ENCODE measurements around the gene RBPMS2. TPM values are rescaled to one million over a fixed set of nuclear protein-coding genes. Genes with fewer than 3 reads are reported as not detected.
A peak's percentile ranks its signal among the peaks of the same experiment; 100 is the strongest.

The RBPMS2 gene
- total and polyA plus RNA-seq, 7 donors: 1.6 to 3.6 (median 2.0) TPM

- DNase-seq (no peak), ATAC-seq (no peak)
- intact Hi-C loops (cut with DNase I): no loop called here
- Histone ChIP-seq H3K27ac (no peak overlapping the region), H3K27me3 (ENCODE audit: insufficient read depth in 3 of 3, low read length in 2 of 3) (no peaks in the 10 kb centered on the region), H3K4me1 (no peaks in the 10 kb centered on the region), H3K36me3 (ENCODE audit: insufficient read depth in 1 of 2, low read depth in 1 of 2) (no peaks in the 10 kb centered on the region), H3K9me3 (no peaks in the 10 kb centered on the region), H3K4me3 (no peak overlapping the region)
- 69 to 75% (median 73%) methylated on average over 6 of the region's 6 CpGs for whole genome bisulfite sequencing, 3 donors
- TF ChIP-seq CTCF (IDR thresholded peaks at IDR 0.05): no peak
These were observed 37.7 kb upstream of the RBPMS2 start for GRCh38 chr15:64813075-64813474.

GRCh38 chr15:64810497-64811326, 35.3 kb upstream of the RBPMS2 start:
- H3K36me3 ChIP-seq (ENCODE audit: insufficient read depth in 1 of 2, low read depth in 1 of 2): no peaks in the 10 kb centered on the region
- no peaks in the 10 kb centered on the region for H3K27me3 ChIP-seq (ENCODE audit: insufficient read depth in 3 of 3, low read length in 2 of 3)
- 71 to 80% (median 75%) methylated on average over 6 of the region's 6 CpGs for WGBS, 3 donors
- no peaks in the 10 kb centered on the region for H3K4me1 ChIP-seq
- DNase-seq (no peak), ATAC-seq (no peak)
- no peaks in the 10 kb centered on the region for H3K9me3 ChIP-seq
- no peak overlapping the region for H3K27ac ChIP-seq
- H3K4me3 ChIP-seq: no peak overlapping the region
- intact Hi-C loops (cut with DNase I): loop anchor here (1.0 kb wide), 1 partner anchor 79 kb away; no protein-coding TSS in a partner anchor
- TF ChIP-seq CTCF (IDR thresholded peaks at IDR 0.05): no peak

- Histone ChIP-seq H3K4me1 (no peaks in the 10 kb centered on the region), H3K27ac (no peak overlapping the region), H3K9me3 (no peaks in the 10 kb centered on the region), H3K27me3 (ENCODE audit: insufficient read depth in 3 of 3, low read length in 2 of 3) (no peaks in the 10 kb centered on the region), H3K4me3 (no peak overlapping the region), H3K36me3 (ENCODE audit: insufficient read depth in 1 of 2, low read depth in 1 of 2) (no peaks in the 10 kb centered on the region)
- ATAC-seq (peak; percentile 85 to 96 (median 88)), DNase-seq (peak; percentile 81 to 87)
- 33 to 37% (median 36%) methylated on average over 14 of the region's 14 CpGs for WGBS, 3 donors
- intact Hi-C loops (cut with DNase I): loop anchor here (1.0 to 5.0 kb wide), 3 partner anchors 79 to 128 kb away; no protein-coding TSS in a partner anchor
- peak; percentile 86 for TF ChIP-seq CTCF (IDR thresholded peaks at IDR 0.05)
These were observed 34.5 kb upstream of the RBPMS2 start for GRCh38 chr15:64809649-64810496.

GRCh38 chr15:64808785-64809453, 33.5 kb upstream of the RBPMS2 start:
- ATAC-seq (no peak), DNase-seq (no peak)
- no peak overlapping the region for H3K27ac ChIP-seq
- no peaks in the 10 kb centered on the region for H3K9me3 ChIP-seq
- H3K4me3 ChIP-seq: no peak overlapping the region
- WGBS, 3 donors: 66 to 72% (median 72%) methylated on average over 10 of the region's 10 CpGs
- no peaks in the 10 kb centered on the region for H3K4me1 ChIP-seq
- H3K27me3 ChIP-seq (ENCODE audit: insufficient read depth in 3 of 3, low read length in 2 of 3): no peaks in the 10 kb centered on the region
- H3K36me3 ChIP-seq (ENCODE audit: insufficient read depth in 1 of 2, low read depth in 1 of 2): no peaks in the 10 kb centered on the region
- intact Hi-C loops (cut with DNase I): loop anchor here (5.0 kb wide), 2 partner anchors 122 to 127 kb away; no protein-coding TSS in a partner anchor
- no peak for TF ChIP-seq CTCF (IDR thresholded peaks at IDR 0.05)
